HG03469 (cell line): Measurements from ENCODE around the gene OR4B1.

ENCODE experiments used
- ATAC-seq: cut with Tn5 transposase; IDR thresholded peaks from one replicate; pipeline ENCODE4 v1.9.1; 2021; ENCODE audit warnings: mild to moderate bottlenecking, moderate library complexity, moderate number of reproducible peaks; ENCODE audit not compliant: unreplicated experiment

The OR4B1 gene

DNA sequence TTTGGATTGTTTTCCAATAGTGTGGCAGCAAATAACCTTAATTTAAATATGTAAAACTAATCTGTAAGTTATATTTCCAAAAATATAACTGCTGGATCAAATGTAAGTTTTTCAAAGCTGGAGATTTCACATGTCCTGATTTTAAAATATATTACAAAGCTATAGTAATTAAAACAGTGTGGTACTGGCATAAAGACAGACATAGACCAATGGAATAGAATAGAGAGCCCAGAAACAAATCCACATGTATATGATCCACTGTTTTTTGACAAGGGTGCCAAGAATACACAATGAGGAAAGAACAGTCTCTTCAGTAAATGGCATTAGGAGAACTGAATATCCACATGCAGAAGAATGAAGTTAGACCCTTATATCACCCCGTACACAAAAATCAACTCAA, 32.3 kb downstream of the OR4B1 start:
- ATAC-seq = no peak

DNA sequence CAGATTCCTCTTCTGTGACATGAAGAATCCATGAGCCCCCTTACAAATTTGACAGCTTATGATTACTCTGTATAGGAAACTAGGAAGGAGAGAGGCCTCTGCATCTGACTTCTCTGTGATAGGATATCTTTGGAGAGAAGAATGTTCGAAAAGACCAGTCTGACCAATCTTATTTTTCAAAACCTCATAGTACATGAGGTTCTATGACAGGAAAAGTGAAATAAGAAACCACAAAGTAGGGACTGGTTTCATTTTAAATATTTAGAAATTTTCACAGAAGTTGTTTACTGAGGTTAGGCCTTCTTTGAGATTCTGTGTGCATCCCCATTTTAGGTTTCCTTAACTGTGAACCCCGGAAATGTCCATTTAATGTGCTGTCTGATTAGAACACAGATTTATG, 45.0 kb downstream of the OR4B1 start:
- no peak for ATAC-seq

DNA sequence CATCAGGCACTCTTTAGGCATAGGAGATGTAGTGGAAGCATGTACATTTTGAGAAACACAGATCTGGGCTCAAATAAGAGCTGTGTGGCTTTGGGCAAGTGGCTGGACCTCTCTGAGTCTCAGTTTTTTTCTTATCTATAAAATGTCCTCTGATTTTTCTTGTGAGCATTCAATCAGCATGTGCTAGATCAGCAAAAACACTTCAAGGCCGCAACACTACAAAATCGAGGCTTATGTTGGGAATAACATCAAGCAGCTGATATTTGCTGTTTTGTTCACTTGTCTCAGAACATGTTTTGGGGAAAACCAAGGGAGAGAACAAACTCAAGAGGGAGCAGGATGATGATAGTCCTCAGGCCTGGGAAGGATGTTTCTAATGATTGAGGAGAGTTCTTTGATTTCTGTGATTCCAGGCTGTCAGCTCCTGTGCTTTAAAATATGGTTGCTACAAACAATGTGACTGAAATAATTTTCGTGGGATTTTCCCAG, 46.9 kb downstream of the OR4B1 start, which contains the start of gene OR4X1:
Gene OR4X1 (plus strand): TSS at position 439 of the 489 bp plus-strand sequence. CDS start 0 bp downstream, at position 439.
- ATAC-seq = no peak
